Suppressor macrophage treated with lipopolysaccharide for 4 hours (primary cell): ENCODE data around the gene CCDC92B.
"Not testable (repeated sequence)": the region's sequence is repeated elsewhere in the genome, so short reads cannot be mapped to it uniquely, and the experiment has no call there.

ENCODE experiments used
- DNase-seq: peaks from one replicate; pipeline ENCODE4 v3.0.0-alpha.2; 2020

CCDC92B gene

GRCh38 chr17:2701996-2702741 lies 47.3 kb downstream of the CCDC92B start:
- DNase-seq: no peak

GRCh38 chr17:2701161-2701995 lies 48.1 kb downstream of the CCDC92B start:
- DNase-seq: no peak

DNA sequence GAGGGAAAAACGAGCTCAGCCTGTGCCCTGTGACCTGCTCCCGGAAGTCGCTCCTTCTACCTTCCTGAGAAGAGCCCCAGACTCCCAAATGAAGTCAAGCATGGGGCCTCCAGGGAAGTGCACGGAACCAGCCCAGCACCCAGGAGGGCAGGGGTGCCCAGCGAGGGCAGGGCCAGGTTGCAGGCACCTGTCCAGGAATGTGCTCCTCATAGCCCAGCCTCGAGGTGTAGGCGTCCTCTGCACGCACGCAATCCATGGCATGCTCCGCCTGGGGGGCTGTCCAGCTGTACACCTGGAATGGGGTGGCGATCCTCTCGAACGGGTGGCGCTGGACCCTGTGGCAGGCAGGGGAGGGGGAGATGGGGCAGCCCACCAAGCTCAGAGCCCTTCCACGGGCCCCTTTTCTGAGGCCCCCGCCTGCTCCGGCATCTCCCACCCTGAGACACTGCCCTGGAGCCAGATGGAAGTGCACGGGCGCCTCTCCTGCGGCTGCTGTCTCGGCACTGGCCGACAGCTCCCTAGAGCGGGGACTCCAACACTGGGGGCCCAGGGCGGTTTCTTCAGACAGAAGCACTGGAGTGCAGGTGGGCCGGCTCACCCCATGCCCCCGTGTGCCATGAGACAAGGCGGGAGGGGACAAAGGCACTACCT lies 48.8 kb downstream of the CCDC92B start:
- no peak for DNase-seq

- DNase-seq: no peak
Observed at GRCh38 chr17:2700030-2700490, 49.4 kb downstream of the CCDC92B start.

- DNase-seq: not testable (repeated sequence)
Observed at GRCh38 chr17:2699216-2699805, 50.1 kb downstream of the CCDC92B start.

GRCh38 chr17:2697611-2698162 lies 51.8 kb downstream of the CCDC92B start:
- DNase-seq: no peak

- DNase-seq: no peak
Observed at GRCh38 chr17:2695961-2696760, 53.3 kb downstream of the CCDC92B start.

DNA sequence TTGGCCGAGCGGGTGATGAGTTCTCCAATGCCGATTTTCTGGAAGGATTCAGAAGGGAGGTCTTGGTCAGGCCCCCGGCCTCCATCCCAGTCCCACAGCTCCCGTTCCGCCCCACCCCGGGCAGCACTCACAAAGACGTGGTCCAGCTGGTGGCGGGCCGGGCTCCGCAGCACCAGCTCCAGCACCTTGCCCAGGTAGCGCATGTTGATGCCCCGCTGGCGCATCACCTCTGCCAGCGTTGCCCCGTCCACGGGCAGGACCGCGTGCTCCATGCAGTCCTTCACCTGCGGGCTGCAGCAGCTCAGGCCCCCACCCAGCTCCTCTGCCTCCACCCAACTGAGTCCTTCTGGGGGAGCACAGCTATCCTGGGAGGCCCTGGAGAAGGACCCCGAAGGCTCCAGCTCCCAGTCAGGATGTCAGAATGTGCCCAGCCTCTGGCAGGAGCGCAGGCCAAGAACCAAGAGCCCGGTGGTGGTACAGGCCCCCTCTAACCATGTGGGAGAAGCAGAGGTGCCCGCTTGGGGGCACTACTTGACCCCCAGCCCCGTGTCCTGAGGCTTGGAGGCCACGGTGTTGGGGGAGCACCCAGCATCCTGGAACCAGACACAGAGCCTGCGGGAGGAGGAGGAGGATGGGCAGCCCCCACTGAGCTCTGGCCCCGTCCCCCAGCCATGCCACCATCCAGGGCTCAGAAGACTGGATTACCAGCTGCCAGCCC lies 54.0 kb downstream of the CCDC92B start:
- no peak for DNase-seq

- no peak for DNase-seq
Observed at GRCh38 chr17:2694381-2695242, 54.8 kb downstream of the CCDC92B start.

DNA sequence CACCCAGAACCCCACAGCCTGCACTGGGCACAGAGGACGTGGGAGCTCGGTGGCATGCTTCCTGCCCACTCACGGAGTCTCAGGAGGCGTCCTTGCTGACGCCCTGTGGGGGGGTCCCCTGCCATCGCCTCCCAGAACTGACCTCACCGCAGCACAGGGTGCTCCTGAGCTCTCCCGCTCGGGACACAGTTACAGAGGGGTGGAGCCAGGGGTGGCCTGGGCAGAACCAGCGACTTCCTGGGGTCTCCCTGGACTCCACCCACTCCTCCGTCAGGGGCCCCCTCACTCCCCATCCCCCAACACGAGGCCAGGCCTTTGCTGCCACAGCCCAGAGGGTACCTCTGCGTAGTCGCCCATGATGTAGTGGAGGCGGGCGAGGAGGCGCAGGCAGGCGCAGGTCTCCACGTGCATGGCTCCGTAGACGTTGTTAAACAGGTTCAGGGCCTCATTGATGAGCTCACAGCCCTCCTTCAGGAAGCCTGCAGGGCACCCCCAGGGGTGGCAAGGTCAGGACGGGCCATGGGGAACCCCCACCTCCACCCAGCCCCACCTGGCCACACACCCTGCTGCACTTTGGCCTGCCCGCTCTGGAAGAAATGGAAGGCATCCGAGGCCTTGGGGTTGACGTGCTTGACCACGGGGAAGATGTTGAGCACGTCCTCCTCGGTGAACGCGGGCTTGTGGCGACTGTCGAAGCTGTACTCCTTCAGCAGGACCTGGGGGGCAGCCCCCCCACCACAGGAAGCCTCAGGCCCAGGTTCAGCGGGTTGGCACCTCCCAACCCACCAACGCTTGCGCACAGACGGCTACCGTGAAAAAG lies 55.7 kb downstream of the CCDC92B start:
- no peak for DNase-seq

GRCh38 chr17:2692781-2693135 lies 56.7 kb downstream of the CCDC92B start:
- no peak for DNase-seq

DNA sequence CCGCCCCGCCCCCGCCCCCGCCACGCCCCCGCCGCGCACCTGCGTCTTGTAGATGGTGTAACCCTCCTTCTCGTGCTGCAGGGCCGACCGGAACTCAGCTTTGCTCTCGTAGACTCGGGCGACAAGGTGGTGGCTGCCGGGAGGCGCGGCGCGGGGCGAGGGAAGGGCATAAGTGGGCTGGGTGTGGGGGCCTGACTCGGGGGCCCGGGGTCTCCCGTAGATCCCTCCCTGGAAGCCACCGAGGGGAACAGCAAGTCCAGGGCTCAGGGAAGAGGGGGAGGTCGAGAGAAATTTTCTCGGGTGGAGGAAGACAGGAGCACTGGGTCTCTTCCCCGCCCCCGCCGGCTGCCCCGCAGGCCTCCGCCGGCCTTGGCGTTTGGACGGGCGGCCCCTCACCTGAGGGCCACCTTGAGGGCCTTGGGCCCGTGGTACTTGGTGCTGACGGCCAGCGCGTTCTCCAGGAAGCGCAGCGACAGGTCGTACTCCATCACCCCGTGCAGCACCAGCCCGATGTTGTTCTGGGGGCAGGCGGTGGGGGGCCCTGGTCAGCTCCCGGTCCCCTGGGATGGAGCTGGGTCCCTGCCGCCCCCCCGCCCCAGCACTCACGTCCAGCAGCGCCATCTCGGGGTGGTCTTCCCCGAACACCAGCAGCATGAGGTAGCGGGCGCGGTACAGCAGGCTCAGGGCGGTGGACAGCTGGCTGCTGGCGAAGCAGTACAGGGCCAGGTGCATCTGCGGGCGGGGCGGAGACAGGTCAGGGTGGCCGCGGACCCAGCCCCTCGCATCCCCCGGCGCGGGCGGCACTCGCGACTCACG lies 57.3 kb downstream of the CCDC92B start:
- no peak for DNase-seq

DNA sequence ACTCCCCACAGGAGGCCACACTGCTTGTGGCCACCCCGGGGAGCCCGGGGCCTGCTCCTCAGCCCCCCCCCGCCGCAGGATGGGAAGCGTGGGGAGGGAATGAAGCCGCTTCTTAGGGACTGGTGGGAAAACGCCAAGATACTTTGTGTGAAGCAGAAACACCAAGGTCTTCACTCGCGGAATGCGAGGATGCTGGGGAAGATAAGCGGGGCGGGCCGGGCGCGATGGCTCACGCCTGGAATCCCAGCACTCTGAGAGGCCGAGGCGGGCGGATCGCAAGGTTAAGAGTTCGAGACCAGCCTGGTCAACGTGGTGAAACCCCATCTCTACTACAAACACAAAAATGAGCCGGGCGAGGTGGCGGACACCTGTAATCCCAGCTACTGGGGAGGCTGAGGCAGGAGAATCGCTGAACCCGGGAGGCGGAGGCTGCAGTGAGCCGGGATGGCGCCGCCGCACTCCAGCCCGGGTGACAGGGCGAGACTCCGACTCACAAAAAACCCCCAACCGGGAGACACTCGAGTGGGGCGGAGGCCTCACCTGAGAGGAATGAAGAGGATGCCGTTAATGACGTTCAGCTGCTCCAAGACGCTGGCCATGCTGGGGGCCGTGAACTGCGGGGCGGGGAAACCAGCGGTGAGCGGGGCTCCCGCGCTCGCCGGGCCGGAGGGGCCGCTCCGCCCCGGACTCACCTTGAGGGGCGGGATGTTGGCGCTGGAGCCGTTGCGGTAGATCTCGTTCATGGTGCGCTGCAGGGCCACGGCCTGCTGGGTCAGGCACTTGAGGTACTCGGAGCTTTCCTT lies 58.2 kb downstream of the CCDC92B start:
- no peak for DNase-seq

DNA sequence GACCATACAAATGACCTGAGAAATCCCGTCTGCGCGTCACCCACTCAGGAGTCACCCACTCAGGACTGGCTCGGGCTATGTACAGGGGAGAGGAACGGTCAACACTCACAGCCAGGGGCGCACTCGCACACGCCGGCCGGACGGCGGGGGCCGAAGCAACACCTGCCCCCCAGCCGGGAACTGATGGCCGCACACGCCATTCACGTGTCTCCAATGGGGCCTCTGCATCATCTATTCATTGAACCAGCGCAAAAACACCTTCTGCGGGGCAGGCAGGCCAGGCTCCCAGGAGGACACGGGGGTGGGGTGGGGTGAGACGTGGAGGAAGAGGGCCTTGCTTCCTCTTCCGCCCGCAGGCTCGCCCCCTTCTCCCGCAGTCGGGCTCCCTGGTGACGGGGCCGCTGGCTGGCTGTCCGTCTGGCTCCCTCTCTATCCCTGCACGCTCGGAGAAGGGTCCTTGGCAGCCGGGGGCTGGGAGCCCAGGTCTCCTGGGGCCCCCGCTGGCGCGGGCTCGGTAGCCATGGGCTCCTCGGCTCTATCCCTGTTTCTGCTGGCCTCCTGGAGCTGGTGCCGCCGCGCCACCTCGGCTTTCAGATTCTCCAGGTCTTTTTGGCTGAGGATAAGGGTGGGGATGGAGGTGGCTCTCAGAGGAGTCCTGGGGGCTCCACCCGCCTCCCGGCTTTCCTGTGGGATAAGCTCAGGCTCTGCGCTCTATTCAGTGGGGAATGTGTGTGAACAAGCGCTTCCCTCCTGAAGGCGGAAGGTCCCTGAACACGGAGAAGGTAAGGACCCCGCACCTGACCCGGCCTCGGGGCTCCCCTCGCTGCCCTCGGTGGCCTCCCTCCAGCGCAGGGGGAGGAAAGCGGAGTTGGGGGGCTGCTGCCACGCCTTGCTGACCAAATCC lies 59.0 kb downstream of the CCDC92B start:
- DNase-seq: no peak

GRCh38 chr17:2689411-2690164 lies 59.9 kb downstream of the CCDC92B start:
- DNase-seq: no peak
